ENCODE data around the gene PIKFYVE. TPM values are rescaled to one million over a fixed set of nuclear protein-coding genes. Genes with fewer than 3 reads are reported as not detected.

The PIKFYVE gene
- total RNA-seq, 3 donors from 2014 or later = 33.8 to 55.8 (median 45.1) TPM

DNA sequence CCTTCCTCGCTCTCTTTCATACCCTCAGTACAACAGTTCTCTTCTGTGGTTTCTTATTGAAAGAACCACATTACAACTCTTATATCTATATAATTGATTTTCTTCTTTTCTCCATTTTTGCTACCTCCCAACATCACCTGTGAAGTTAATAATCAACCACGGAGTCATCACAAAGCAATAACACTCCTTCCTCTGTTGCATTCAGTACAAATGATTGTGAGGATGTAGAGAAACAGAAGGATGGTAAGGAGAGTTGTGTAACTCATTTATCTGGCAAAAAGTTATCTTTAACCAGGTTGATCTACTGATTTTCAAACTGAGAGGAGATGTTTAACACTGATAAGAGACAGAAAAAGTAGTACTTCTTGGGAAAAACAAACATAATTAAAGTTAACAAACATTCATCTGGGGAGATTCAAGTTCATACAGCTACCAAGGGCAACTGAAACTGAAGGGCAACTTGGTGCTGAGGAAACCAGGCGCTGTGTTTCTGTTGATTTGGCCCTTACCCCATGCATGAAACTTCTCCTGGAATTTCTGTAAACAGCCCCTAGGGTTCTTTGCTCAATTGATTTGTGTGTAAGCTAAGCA lies 25.3 kb upstream of the PIKFYVE start:
- H3K36me3 ChIP-seq = no peaks in the 10 kb centered on the region

DNA sequence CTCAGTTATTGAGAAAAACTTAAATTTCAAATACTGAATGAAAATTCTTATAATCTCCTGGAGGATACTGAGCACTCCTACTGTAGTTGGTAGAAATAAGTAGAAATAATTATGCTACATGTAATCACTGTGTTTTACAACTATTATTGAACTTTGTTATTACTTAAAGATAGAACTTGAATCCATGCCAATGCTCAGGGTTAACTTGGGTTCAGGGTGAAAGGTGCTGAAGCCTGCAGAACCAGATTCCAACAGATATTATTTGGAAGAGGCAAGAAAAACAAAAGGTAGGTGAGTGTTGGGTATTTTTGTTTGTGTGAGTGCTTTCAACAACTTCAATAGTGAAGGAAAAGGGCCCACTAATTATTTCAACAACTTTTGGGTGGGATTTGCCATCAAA lies 21.6 kb upstream of the PIKFYVE start:
- Histone ChIP-seq H3K4me1 (no peaks in the 10 kb centered on the region), H3K4me3 (no peak overlapping the region), H3K9me3 (no peaks in the 10 kb centered on the region), H3K27ac (no peak overlapping the region), H3K27me3 (no peaks in the 10 kb centered on the region), H3K36me3 (no peaks in the 10 kb centered on the region)
- intact Hi-C loops (cut with DNase I; ENCODE audit: low total_unique reads) = no loop called here
- TF ChIP-seq POLR2A (IDR thresholded peaks at IDR 0.05) = no peak
- no peak for TF ChIP-seq POLR2AphosphoS5 (IDR thresholded peaks at IDR 0.05)
- TF ChIP-seq, protein P1, sequence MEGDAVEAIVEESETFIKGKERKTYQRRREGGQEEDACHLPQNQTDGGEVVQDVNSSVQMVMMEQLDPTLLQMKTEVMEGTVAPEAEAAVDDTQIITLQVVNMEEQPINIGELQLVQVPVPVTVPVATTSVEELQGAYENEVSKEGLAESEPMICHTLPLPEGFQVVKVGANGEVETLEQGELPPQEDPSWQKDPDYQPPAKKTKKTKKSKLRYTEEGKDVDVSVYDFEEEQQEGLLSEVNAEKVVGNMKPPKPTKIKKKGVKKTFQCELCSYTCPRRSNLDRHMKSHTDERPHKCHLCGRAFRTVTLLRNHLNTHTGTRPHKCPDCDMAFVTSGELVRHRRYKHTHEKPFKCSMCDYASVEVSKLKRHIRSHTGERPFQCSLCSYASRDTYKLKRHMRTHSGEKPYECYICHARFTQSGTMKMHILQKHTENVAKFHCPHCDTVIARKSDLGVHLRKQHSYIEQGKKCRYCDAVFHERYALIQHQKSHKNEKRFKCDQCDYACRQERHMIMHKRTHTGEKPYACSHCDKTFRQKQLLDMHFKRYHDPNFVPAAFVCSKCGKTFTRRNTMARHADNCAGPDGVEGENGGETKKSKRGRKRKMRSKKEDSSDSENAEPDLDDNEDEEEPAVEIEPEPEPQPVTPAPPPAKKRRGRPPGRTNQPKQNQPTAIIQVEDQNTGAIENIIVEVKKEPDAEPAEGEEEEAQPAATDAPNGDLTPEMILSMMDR (IDR thresholded peaks at IDR 0.05) = no peak
- DNase-seq (ENCODE audit: low spot score in 2 of 2) = no peak

More for the DNA sequence above, 25.3 kb upstream of the PIKFYVE start:
- H3K9me3 ChIP-seq = no peaks in the 10 kb centered on the region
- H3K27me3 ChIP-seq = no peaks in the 10 kb centered on the region
- intact Hi-C loops (cut with DNase I; ENCODE audit: low total_unique reads) = no loop called here
- TF ChIP-seq, protein P1 (IDR thresholded peaks at IDR 0.05) = no peak
- no peak for TF ChIP-seq POLR2A (IDR thresholded peaks at IDR 0.05)
- no peak for TF ChIP-seq POLR2AphosphoS5 (IDR thresholded peaks at IDR 0.05)
- no peak overlapping the region for H3K4me3 ChIP-seq
- no peak for DNase-seq (ENCODE audit: low spot score in 2 of 2)
- no peak overlapping the region for H3K27ac ChIP-seq
- no peaks in the 10 kb centered on the region for H3K4me1 ChIP-seq

DNA sequence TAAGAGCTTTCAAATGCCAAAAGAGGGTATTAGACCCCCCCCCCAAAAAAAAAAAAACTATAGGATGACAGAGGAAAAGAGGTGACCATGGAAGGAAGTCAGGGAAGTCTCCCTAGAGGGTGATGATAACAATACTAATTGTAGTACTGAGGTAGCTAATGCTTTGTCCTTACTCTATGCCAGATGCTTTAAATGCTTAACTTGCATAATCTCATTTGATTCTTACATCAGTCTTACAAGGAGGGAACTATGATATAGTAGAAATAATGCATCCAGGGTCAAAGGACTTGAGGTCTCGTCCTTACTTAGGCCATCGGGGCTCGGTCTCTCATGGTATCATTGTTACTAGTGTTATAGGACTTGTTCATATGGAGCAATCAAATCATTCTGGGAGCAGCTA lies 20.3 kb upstream of the PIKFYVE start:
- Histone ChIP-seq H3K4me3 (no peak overlapping the region), H3K36me3 (no peaks in the 10 kb centered on the region), H3K27me3 (no peaks in the 10 kb centered on the region), H3K9me3 (no peaks in the 10 kb centered on the region), H3K27ac (no peak overlapping the region), H3K4me1 (no peaks in the 10 kb centered on the region)
- no peak for TF ChIP-seq POLR2AphosphoS5 (IDR thresholded peaks at IDR 0.05)
- TF ChIP-seq POLR2A (IDR thresholded peaks at IDR 0.05) = no peak
- TF ChIP-seq, protein P1 (IDR thresholded peaks at IDR 0.05) = no peak
- DNase-seq (ENCODE audit: low spot score in 2 of 2) = no peak
- intact Hi-C loops (cut with DNase I; ENCODE audit: low total_unique reads) = no loop called here

DNA sequence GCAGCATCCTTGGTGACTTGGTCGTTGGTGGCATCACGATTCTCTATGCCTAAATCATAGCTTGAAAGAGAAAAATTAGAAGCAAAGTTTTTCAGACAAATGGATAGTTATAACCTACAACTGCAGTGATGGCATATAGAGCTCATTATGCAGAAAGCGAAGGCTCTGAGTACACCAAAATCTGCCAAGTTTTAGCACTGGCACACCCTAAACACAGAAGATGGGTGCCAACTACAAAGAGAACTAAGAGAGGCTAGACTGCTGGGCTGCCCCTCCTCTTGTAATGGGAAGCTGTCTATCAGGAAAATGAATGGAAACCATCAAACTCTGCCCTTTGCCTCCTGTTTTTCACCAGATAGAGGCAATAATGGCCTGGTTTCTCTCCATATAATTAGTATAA lies 17.5 kb upstream of the PIKFYVE start:
- Histone ChIP-seq H3K27me3 (no peaks in the 10 kb centered on the region), H3K9me3 (no peaks in the 10 kb centered on the region), H3K4me1 (peaks cover 0 to 7% of the 10 kb centered on the region in 2 donors), H3K36me3 (no peaks in the 10 kb centered on the region), H3K4me3 (no peak overlapping the region), H3K27ac (no peak overlapping the region)
- TF ChIP-seq POLR2A (IDR thresholded peaks at IDR 0.05) = no peak
- no peak for TF ChIP-seq POLR2AphosphoS5 (IDR thresholded peaks at IDR 0.05)
- TF ChIP-seq, protein P1 (IDR thresholded peaks at IDR 0.05) = no peak
- no peak for DNase-seq (ENCODE audit: low spot score in 2 of 2)
- intact Hi-C loops (cut with DNase I; ENCODE audit: low total_unique reads) = no loop called here

DNA sequence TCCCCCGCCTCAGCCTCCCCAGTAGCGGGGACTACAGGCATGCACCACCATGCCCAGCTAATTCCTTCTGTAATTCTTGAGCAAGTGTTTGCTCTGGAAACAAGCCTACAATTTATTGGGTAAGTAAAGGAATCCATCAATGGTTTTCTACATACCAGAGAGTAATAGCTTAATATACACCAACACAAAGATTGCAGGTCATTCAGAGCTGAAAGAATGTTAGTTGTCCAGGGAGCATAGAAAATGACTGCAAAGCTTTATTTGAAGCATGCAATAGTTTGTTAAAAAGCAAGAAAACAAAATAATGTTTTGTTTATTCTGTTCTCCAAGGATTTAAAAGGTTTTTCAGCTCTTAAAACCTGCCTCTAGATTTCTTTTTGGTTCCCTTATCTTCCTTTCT lies 16.8 kb upstream of the PIKFYVE start:
- Histone ChIP-seq H3K9me3 (no peaks in the 10 kb centered on the region), H3K27ac (no peak overlapping the region), H3K36me3 (no peaks in the 10 kb centered on the region), H3K4me1 (peaks cover 0 to 9% of the 10 kb centered on the region in 2 donors), H3K4me3 (no peak overlapping the region), H3K27me3 (no peaks in the 10 kb centered on the region)
- DNase-seq (ENCODE audit: low spot score in 2 of 2) = no peak
- TF ChIP-seq, protein P1 (IDR thresholded peaks at IDR 0.05) = no peak
- no peak for TF ChIP-seq POLR2A (IDR thresholded peaks at IDR 0.05)
- no peak for TF ChIP-seq POLR2AphosphoS5 (IDR thresholded peaks at IDR 0.05)
- intact Hi-C loops (cut with DNase I; ENCODE audit: low total_unique reads) = no loop called here

Data from breast epithelium (tissue), 4 donors.